ENCODE results near the gene EXOC2.

The EXOC2 gene

GRCh38 chr6:508614-509013 is 184.3 kb downstream of the EXOC2 start:
- no peaks in the 10 kb centered on the region for H3K27me3 Mint-ChIP-seq (ENCODE audit: low read depth, poor library complexity)
- peaks cover 14% of the 10 kb centered on the region for H3K4me1 Mint-ChIP-seq
- no peak overlapping the region for H3K27ac Mint-ChIP-seq
- H3K9me3 Mint-ChIP-seq: no peaks in the 10 kb centered on the region
- H3K36me3 Mint-ChIP-seq (ENCODE audit: low read depth): peaks cover 6% of the 10 kb centered on the region
- no peak overlapping the region for H3K4me3 Mint-ChIP-seq
- DNase-seq: no peak
- no peak for TF ChIP-seq CTCF (IDR thresholded peaks at IDR 0.05)

GRCh38 chr6:508006-508405 is 184.9 kb downstream of the EXOC2 start:
- H3K4me1 Mint-ChIP-seq: peaks cover 14% of the 10 kb centered on the region
- H3K36me3 Mint-ChIP-seq (ENCODE audit: low read depth): peaks cover 7% of the 10 kb centered on the region
- DNase-seq: no peak
- TF ChIP-seq CTCF (IDR thresholded peaks at IDR 0.05): no peak
- H3K9me3 Mint-ChIP-seq: no peaks in the 10 kb centered on the region
- no peaks in the 10 kb centered on the region for H3K27me3 Mint-ChIP-seq (ENCODE audit: low read depth, poor library complexity)
- H3K27ac Mint-ChIP-seq: no peak overlapping the region
- no peak overlapping the region for H3K4me3 Mint-ChIP-seq

- no peak for DNase-seq
- TF ChIP-seq CTCF (IDR thresholded peaks at IDR 0.05): no peak
- no peak overlapping the region for H3K27ac Mint-ChIP-seq
- no peaks in the 10 kb centered on the region for H3K9me3 Mint-ChIP-seq
- H3K4me3 Mint-ChIP-seq: no peak overlapping the region
- peaks cover 14% of the 10 kb centered on the region for H3K36me3 Mint-ChIP-seq (ENCODE audit: low read depth)
- H3K4me1 Mint-ChIP-seq: peaks cover 20% of the 10 kb centered on the region
- no peaks in the 10 kb centered on the region for H3K27me3 Mint-ChIP-seq (ENCODE audit: low read depth, poor library complexity)
These were observed 185.9 kb downstream of the EXOC2 start for GRCh38 chr6:506920-507622.

- DNase-seq: no peak
- no peak overlapping the region for H3K4me3 Mint-ChIP-seq
- H3K27ac Mint-ChIP-seq: no peak overlapping the region
- H3K9me3 Mint-ChIP-seq: no peaks in the 10 kb centered on the region
- H3K36me3 Mint-ChIP-seq (ENCODE audit: low read depth): peaks cover 14% of the 10 kb centered on the region
- peaks cover 26% of the 10 kb centered on the region for H3K4me1 Mint-ChIP-seq
- no peaks in the 10 kb centered on the region for H3K27me3 Mint-ChIP-seq (ENCODE audit: low read depth, poor library complexity)
- TF ChIP-seq CTCF (IDR thresholded peaks at IDR 0.05): no peak
These were observed 186.4 kb downstream of the EXOC2 start for GRCh38 chr6:506508-506907.

GRCh38 chr6:505374-505773 is 187.6 kb downstream of the EXOC2 start:
- H3K36me3 Mint-ChIP-seq (ENCODE audit: low read depth): peaks cover 14% of the 10 kb centered on the region
- no peaks in the 10 kb centered on the region for H3K9me3 Mint-ChIP-seq
- DNase-seq: no peak
- H3K27ac Mint-ChIP-seq: no peak overlapping the region
- H3K4me1 Mint-ChIP-seq: peaks cover 21% of the 10 kb centered on the region
- no peak for TF ChIP-seq CTCF (IDR thresholded peaks at IDR 0.05)
- no peak overlapping the region for H3K4me3 Mint-ChIP-seq
- no peaks in the 10 kb centered on the region for H3K27me3 Mint-ChIP-seq (ENCODE audit: low read depth, poor library complexity)

- Mint-ChIP-seq H3K4me3 (no peak overlapping the region), H3K4me1 (peaks cover 13% of the 10 kb centered on the region), H3K27ac (no peak overlapping the region), H3K27me3 (ENCODE audit: low read depth, poor library complexity) (no peaks in the 10 kb centered on the region), H3K9me3 (no peaks in the 10 kb centered on the region), H3K36me3 (ENCODE audit: low read depth) (peaks cover 14% of the 10 kb centered on the region)
- no peak for TF ChIP-seq CTCF (IDR thresholded peaks at IDR 0.05)
- no peak for DNase-seq
These were observed 188.4 kb downstream of the EXOC2 start for GRCh38 chr6:504446-504980.
